Upper lobe of left lung (tissue), 6 donors: ENCODE results near the gene PRR9. TPM values are rescaled to one million over a fixed set of nuclear protein-coding genes. Genes with fewer than 3 reads are reported as not detected.

Experiments
- ATAC-seq, 2 donors: fragments of 200-7000 bp; cut with Tn5 transposase; one replicate each; pipeline ENCODE4 v1.9.1; 2022; ENCODE audit warnings: mild to moderate bottlenecking in 2 of 2, moderate library complexity in 2 of 2; ENCODE audit not compliant: low FRiP score in 2 of 2
- DNase-seq, 2 donors: peaks; one replicate each; pipeline ENCODE4 v3.0.0-alpha.2; 2019 to 2020
- H3K27ac ChIP-seq, 4 donors: fragments of 200-600 bp; sonication (generic); one replicate each; pipeline ENCODE4 v1.5.1; 2016 to 2019
- H3K27me3 ChIP-seq, 4 donors: fragments of 200-600 bp; sonication (generic); one replicate each; pipeline ENCODE4 v1.5.1; 2017 to 2019
- H3K36me3 ChIP-seq, 4 donors: fragments of 200-600 bp; sonication (generic); one replicate each; pipeline ENCODE4 v1.5.1; 2016 to 2019
- H3K4me1 ChIP-seq, 4 donors: fragments of 200-600 bp; sonication (generic); one replicate each; pipeline ENCODE4 v1.5.1; 2018 to 2019
- H3K4me3 ChIP-seq, 4 donors: fragments of 200-600 bp; sonication (generic); one replicate each; pipeline ENCODE4 v1.5.1; 2017 to 2019; ENCODE audit warnings: mild to moderate bottlenecking in 2 of 4, moderate library complexity in 1 of 4
- H3K9me3 ChIP-seq, 4 donors: fragments of 200-600 bp; sonication (generic); one replicate each; pipeline ENCODE4 v1.5.1; 2018 to 2019
- EP300 ChIP-seq, 4 donors: sonication (generic); formaldehyde crosslinking; IDR thresholded peaks; one replicate each; pipeline ENCODE4 v1.5.1; 2017; ENCODE audit warnings: antibody characterized with exemption in 4 of 4, control low read depth in 2 of 4
- POLR2A ChIP-seq, 4 donors: fragments of 450-650 bp; IDR thresholded peaks; one replicate each; pipeline ENCODE4 v1.5.1; 2016 to 2017; ENCODE audit warnings: antibody characterized with exemption in 4 of 4, mild to moderate bottlenecking in 2 of 4
- POLR2AphosphoS5 ChIP-seq, 2 donors: sonication (generic); formaldehyde crosslinking; IDR thresholded peaks; one replicate each; pipeline ENCODE4 v1.5.1; 2017; ENCODE audit warnings: antibody characterized with exemption in 2 of 2
- WGBS, 2 donors: methylation state at CpG; one replicate each; pipeline ENCODE4 v1.1.5; 2017 to 2018; 5-methylcytosine and 5-hydroxymethylcytosine counted together
- total RNA-seq, 6 donors: library from RNA; depleted of rRNA in 4 of 6; stranded (reverse); fragments of >200 nt in 4 of 6; gene quantifications; one replicate each; pipeline versions ENCODE4 v1.1.0 to v1.2.1, GENCODE V29; 2016 to 2021
- TF ChIP-seq, protein P1 (sequence below), 6 experiments: fragments of 450-650 bp in 4 of 6; fragments of 200-600 bp in 2 of 6; sonication (generic) in 2 of 6; IDR thresholded peaks; one replicate each; pipeline ENCODE4 v1.5.1; 2016 to 2019; ENCODE audit warnings: antibody characterized with exemption in 6 of 6
- donor health status: DM: no; HTN: no; CAD: no; lungs with moderate emphysema.
- donor health status: DM: no; HTN: yes; CAD: no; lungs with severe emphysema.

Gene PRR9
- total RNA-seq, 6 donors from 2014 or later, result not detected

DNA sequence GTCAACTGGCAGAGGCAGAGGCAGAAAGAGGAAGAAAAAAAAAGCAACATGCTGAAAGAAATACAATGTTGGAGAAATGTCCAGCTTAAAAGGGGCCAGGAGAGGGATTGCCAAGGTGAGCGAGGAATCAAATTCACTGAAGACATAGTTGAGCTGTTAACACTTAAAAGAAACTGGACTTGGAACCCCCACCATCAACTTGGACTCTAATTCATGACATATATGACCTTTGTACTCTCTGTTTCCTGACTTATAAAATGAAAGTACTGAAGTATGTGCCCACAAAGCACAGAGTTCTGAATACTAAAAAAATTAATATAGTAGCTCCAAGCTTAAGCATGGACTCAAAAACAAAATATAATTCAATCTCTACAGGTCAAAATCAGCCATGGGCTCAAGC, 16.1 kb downstream of the PRR9 start:
- Histone ChIP-seq H3K4me3 (no peak overlapping the region), H3K9me3 (no peaks in the 10 kb centered on the region), H3K4me1 (no peaks in the 10 kb centered on the region), H3K36me3 (no peaks in the 10 kb centered on the region), H3K27me3 (no peaks in the 10 kb centered on the region), H3K27ac (peak overlapping the region in 1 of 4 donors; percentile 30)
- DNase-seq, result no peak
- WGBS, 2 donors, result 73 to 96% methylated on average over 1 of the region's 1 CpG
- no peak for ATAC-seq
- TF ChIP-seq POLR2AphosphoS5 (IDR thresholded peaks at IDR 0.05) (no peak), EP300 (IDR thresholded peaks at IDR 0.05) (no peak), POLR2A (IDR thresholded peaks at IDR 0.05) (no peak)
- TF ChIP-seq, protein P1, sequence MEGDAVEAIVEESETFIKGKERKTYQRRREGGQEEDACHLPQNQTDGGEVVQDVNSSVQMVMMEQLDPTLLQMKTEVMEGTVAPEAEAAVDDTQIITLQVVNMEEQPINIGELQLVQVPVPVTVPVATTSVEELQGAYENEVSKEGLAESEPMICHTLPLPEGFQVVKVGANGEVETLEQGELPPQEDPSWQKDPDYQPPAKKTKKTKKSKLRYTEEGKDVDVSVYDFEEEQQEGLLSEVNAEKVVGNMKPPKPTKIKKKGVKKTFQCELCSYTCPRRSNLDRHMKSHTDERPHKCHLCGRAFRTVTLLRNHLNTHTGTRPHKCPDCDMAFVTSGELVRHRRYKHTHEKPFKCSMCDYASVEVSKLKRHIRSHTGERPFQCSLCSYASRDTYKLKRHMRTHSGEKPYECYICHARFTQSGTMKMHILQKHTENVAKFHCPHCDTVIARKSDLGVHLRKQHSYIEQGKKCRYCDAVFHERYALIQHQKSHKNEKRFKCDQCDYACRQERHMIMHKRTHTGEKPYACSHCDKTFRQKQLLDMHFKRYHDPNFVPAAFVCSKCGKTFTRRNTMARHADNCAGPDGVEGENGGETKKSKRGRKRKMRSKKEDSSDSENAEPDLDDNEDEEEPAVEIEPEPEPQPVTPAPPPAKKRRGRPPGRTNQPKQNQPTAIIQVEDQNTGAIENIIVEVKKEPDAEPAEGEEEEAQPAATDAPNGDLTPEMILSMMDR (IDR thresholded peaks at IDR 0.05), result no peak

DNA sequence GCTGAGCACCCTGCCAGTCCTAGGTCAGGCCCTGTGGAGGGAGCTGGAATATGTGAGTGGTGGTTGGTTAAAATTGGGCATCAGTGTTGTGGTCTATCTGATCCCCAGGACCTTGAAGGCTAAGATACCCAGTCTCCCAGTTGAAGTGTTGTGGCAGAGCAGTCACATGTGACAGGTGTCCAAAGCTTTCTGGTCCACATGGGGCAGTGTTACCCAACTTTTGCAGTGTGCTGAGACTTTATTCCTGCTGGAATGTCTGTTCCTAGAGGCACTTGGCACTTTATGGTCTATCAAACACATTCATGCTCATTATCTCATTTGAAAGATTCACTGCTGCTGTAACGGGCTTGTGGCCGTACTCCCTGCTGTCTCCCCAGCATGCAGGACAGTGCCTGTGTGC, 21.1 kb downstream of the PRR9 start:
- Histone ChIP-seq H3K4me1 (no peaks in the 10 kb centered on the region), H3K27me3 (no peaks in the 10 kb centered on the region), H3K9me3 (no peaks in the 10 kb centered on the region), H3K36me3 (no peaks in the 10 kb centered on the region), H3K4me3 (no peak overlapping the region), H3K27ac (no peak overlapping the region)
- TF ChIP-seq POLR2AphosphoS5 (IDR thresholded peaks at IDR 0.05) (no peak), EP300 (IDR thresholded peaks at IDR 0.05) (no peak), POLR2A (IDR thresholded peaks at IDR 0.05) (no peak)
- TF ChIP-seq, protein P1 (IDR thresholded peaks at IDR 0.05), result no peak
- WGBS, 2 donors, result 85 to 87% methylated on average over 2 of the region's 2 CpGs
- ATAC-seq, result no peak
- no peak for DNase-seq

DNA sequence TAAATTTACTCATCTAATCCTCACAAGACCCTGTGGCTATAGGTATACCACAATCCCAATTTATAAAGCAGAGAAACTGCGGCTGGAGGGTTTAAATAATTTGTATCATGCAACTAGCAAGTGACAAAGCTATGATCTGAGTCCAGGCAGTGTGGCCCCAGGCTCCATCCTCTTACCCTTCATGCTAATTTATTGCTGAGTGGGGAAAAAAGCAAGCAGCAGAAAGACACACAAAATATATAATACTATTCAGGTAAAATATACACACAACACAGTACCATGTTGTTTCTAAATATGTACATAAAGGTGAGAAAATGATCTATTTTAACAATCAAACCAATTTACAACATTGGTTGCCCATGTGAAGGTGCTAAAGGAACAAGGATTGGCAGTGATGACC, 24.8 kb downstream of the PRR9 start:
- H3K9me3 ChIP-seq, result no peaks in the 10 kb centered on the region
- WGBS, 2 donors, result 78 to 88% methylated on average over 1 of the region's 1 CpG
- no peak overlapping the region for H3K27ac ChIP-seq
- no peak for TF ChIP-seq POLR2A (IDR thresholded peaks at IDR 0.05)
- TF ChIP-seq, protein P1 (IDR thresholded peaks at IDR 0.05), result no peak
- TF ChIP-seq POLR2AphosphoS5 (IDR thresholded peaks at IDR 0.05), result no peak
- no peak for TF ChIP-seq EP300 (IDR thresholded peaks at IDR 0.05)
- DNase-seq, result no peak
- no peak overlapping the region for H3K4me3 ChIP-seq
- H3K27me3 ChIP-seq, result no peaks in the 10 kb centered on the region
- H3K4me1 ChIP-seq, result no peaks in the 10 kb centered on the region
- no peaks in the 10 kb centered on the region for H3K36me3 ChIP-seq
- no peak for ATAC-seq

DNA sequence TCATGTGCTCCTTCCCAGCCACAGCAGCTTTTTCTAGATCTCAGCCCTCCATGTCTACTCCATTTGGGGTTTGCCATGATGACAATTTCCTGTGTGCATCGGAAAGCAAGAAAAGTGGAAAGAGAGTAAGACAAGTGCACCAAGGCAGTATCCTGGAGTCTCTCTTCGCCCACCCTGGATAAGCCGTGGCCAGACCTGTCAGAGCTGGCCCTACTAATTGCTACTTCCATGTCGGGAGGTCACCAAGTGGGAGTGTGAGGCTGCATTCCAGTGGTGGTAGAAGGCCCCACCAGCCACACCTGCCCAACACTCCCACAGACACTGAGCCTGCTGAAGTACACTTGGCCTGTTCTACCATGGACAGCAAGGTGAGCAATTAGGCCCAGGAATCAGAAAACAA, 28.1 kb downstream of the PRR9 start:
- WGBS, 2 donors, result 86 to 100% methylated on average over 3 to 4 of the region's 4 CpGs
- TF ChIP-seq, protein P1 (IDR thresholded peaks at IDR 0.05), result no peak
- TF ChIP-seq EP300 (IDR thresholded peaks at IDR 0.05) (no peak), POLR2A (IDR thresholded peaks at IDR 0.05) (no peak), POLR2AphosphoS5 (IDR thresholded peaks at IDR 0.05) (no peak)
- Histone ChIP-seq H3K4me1 (no peaks in the 10 kb centered on the region), H3K36me3 (no peaks in the 10 kb centered on the region), H3K9me3 (no peaks in the 10 kb centered on the region), H3K4me3 (no peak overlapping the region), H3K27ac (no peak overlapping the region), H3K27me3 (no peaks in the 10 kb centered on the region)
- DNase-seq, result no peak
- no peak for ATAC-seq

DNA sequence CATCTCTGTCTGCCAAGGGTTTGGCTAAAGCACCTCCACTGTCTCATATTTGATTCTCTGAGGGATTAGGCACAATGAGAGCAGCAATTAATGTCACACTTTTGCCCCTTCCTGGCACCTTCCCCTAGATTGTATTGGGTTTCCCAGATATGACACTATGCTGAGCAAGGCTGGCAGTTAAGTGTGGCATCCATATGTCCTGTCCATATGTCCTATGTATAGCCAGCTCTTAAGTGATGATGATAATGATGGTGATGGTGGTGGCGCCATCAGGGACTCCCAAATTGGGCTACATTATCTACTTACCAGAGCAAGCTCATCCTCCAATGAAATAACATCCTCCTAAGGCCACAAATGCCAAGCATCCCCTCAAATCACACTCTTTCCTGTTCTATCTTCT, 28.6 kb downstream of the PRR9 start:
- no peak for DNase-seq
- Histone ChIP-seq H3K27me3 (no peaks in the 10 kb centered on the region), H3K4me3 (no peak overlapping the region), H3K4me1 (no peaks in the 10 kb centered on the region), H3K9me3 (no peaks in the 10 kb centered on the region), H3K36me3 (no peaks in the 10 kb centered on the region), H3K27ac (no peak overlapping the region)
- TF ChIP-seq, protein P1 (IDR thresholded peaks at IDR 0.05), result no peak
- TF ChIP-seq EP300 (IDR thresholded peaks at IDR 0.05) (no peak), POLR2A (IDR thresholded peaks at IDR 0.05) (no peak), POLR2AphosphoS5 (IDR thresholded peaks at IDR 0.05) (no peak)
- no peak for ATAC-seq
- WGBS, 2 donors, result 88 to 100% methylated on average over 1 of the region's 1 CpG
